CD8-positive, alpha-beta memory T cell (primary cell): ENCODE results near the gene LY86. TPM values are rescaled to one million over a fixed set of nuclear protein-coding genes. Genes with fewer than 3 reads are reported as not detected.

Experiments
- CTCF ChIA-PET: fragments of 350-600 bp; sonication (Branson Sonifier 250); formaldehyde crosslinking; loops from one replicate; lab custom pipeline; 2021; ENCODE audit warnings: antibody characterized with exemption; lab: Charles Lee
- POLR2A ChIA-PET: fragments of 350-600 bp; sonication (Branson Sonifier 250); formaldehyde crosslinking; loops from one replicate; lab custom pipeline; 2021; ENCODE audit warnings: antibody characterized with exemption; lab: Charles Lee
- DNase-seq, 5 donors: peaks; one replicate each; pipeline versions ENCODE4 v3.0.0 to v3.0.0-alpha.2; 2020 to 2022; ENCODE audit warnings: mixed read lengths in 1 of 5
- H3K27ac ChIP-seq: one replicate; pipeline ENCODE4 v1.7.0; 2013; ENCODE audit warnings: low read depth, mild to moderate bottlenecking, low read length, moderate library complexity
- H3K27me3 ChIP-seq: 2 replicates; pipeline ENCODE4 v1.7.0; 2013; ENCODE audit warnings: low read length, mild to moderate bottlenecking; ENCODE audit not compliant: insufficient read depth, poor library complexity, severe bottlenecking
- H3K36me3 ChIP-seq: 2 replicates; pipeline ENCODE4 v1.7.0; 2013; ENCODE audit warnings: mild to moderate bottlenecking, low read length, moderate library complexity; ENCODE audit not compliant: insufficient read depth
- H3K4me1 ChIP-seq: 2 replicates; pipeline ENCODE4 v1.7.0; 2013; ENCODE audit warnings: mild to moderate bottlenecking, low read length, moderate library complexity; ENCODE audit not compliant: insufficient read depth
- H3K4me3 ChIP-seq: 2 replicates; pipeline ENCODE4 v1.7.0; 2013; ENCODE audit warnings: mild to moderate bottlenecking, low read length
- H3K9me3 ChIP-seq: 2 replicates; pipeline ENCODE4 v1.7.0; 2013; ENCODE audit warnings: mild to moderate bottlenecking, low read length
- H3K27ac Mint-ChIP-seq, 8 donors: one replicate each; pipeline ENCODE4 v1.8.0; 2020 to 2021; ENCODE audit warnings: mixed read lengths in 8 of 8, mild to moderate bottlenecking in 6 of 8, inconsistent platforms in 3 of 8, moderate library complexity in 3 of 8
- H3K27me3 Mint-ChIP-seq, 2 donors: one replicate each; pipeline ENCODE4 v1.8.0; 2020 to 2021; ENCODE audit warnings: mixed read lengths in 2 of 2, mild to moderate bottlenecking in 1 of 2, moderate library complexity in 1 of 2
- H3K36me3 Mint-ChIP-seq, 3 donors: one replicate each; pipeline ENCODE4 v1.8.0; 2020 to 2021; ENCODE audit warnings: mixed read lengths in 3 of 3, inconsistent platforms in 1 of 3, mild to moderate bottlenecking in 1 of 3
- H3K4me1 Mint-ChIP-seq, 3 donors: one replicate each; pipeline ENCODE4 v1.8.0; 2020 to 2021; ENCODE audit warnings: mixed read lengths in 3 of 3, inconsistent platforms in 1 of 3, mild to moderate bottlenecking in 1 of 3
- H3K4me3 Mint-ChIP-seq, 7 donors: one replicate each; pipeline ENCODE4 v1.8.0; 2020 to 2021; ENCODE audit warnings: mixed read lengths in 7 of 7, mild to moderate bottlenecking in 6 of 7, moderate library complexity in 4 of 7, inconsistent platforms in 2 of 7
- H3K9me3 Mint-ChIP-seq, 5 donors: one replicate each; pipeline ENCODE4 v1.8.0; 2020 to 2022; ENCODE audit warnings: mixed read lengths in 5 of 5, mild to moderate bottlenecking in 3 of 5, moderate library complexity in 2 of 5, inconsistent platforms in 1 of 5
- polyA plus RNA-seq: library from polyadenylated mRNA; unstranded; fragments of 300-500 nt; fragmentation: Illumina TruSeq; gene quantifications from one replicate; pipeline ENCODE4 v1.2.3, GENCODE V29; 2021
- total RNA-seq, 2 experiments: library from RNA; stranded (reverse); gene quantifications; one replicate each; pipeline ENCODE4 v1.2.3, GENCODE V29; 2021

Gene LY86
- total and polyA plus RNA-seq, 3 experiments from 2014 or later: 0.31 to 2.4 (median 0.53) TPM

DNA sequence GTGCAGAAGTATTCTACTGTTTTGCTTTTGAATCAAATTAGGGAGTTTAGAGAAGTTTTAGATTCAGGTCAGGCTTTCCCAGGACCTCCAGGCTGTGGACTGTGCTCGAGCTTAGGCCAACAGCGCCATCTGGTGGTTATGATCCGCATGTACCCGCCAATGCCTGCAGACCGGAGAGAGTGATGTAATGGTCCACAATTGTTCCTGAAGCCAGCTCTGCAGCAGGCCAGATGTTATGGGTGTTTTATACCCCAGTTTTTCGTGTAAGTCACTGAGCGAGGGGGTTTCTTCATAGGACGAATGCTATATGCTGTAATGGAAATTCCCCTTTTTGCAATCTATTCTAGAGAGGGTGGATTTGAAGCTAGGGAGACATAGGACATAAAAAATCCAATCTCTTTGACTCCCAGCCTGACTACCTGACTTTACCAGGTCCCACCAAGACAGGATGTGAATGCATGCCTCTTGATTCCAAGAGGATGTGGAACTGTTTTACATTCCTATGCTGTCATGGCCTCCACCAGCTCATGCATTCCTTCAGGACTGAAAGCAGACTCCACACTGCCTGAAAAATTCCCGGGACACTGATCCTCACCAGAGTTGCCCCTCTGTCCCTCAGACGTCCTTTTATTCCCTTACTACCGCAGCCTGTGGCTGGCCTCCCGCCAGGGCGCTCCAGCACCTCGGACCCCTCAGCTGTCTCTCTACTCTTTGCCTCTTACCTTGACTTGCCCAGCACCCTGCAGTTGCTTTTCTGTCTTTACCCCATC, 41.2 kb upstream of the LY86 start:
- peaks cover 25% of the 10 kb centered on the region for H3K27me3 ChIP-seq
- no peaks in the 10 kb centered on the region for H3K36me3 Mint-ChIP-seq
- CTCF ChIA-PET: interaction anchor here (0.7 to 3.1 kb wide), 25 partner anchors 8 to 1406 kb away, joined by 3 to 34 read pairs (median 4); no protein-coding TSS in a partner anchor
- peaks cover 43 to 50% of the 10 kb centered on the region in 2 donors for H3K27me3 Mint-ChIP-seq
- peak overlapping the region in 1 of 8 donors; percentile 20 for H3K27ac Mint-ChIP-seq
- H3K36me3 ChIP-seq: no peaks in the 10 kb centered on the region
- DNase-seq: peak; percentile 59 to 85 (median 70)
- peaks cover 5 to 14% (median 7%) of the 10 kb centered on the region in 3 donors for H3K4me1 Mint-ChIP-seq
- no peaks in the 10 kb centered on the region for H3K9me3 ChIP-seq
- H3K4me3 Mint-ChIP-seq: peak overlapping the region; percentile 0 to 88 (median 78)
- H3K27ac ChIP-seq: no peak overlapping the region
- H3K4me3 ChIP-seq: peak overlapping the region; percentile 52
- no peaks in the 10 kb centered on the region for H3K4me1 ChIP-seq
- POLR2A ChIA-PET: interaction anchor here (0.6 kb wide), 1 partner anchor 651 kb away, joined by 7 read pairs; no protein-coding TSS in a partner anchor
- H3K9me3 Mint-ChIP-seq: peaks cover 0 to 2% (median 0%) of the 10 kb centered on the region in 5 donors

DNA sequence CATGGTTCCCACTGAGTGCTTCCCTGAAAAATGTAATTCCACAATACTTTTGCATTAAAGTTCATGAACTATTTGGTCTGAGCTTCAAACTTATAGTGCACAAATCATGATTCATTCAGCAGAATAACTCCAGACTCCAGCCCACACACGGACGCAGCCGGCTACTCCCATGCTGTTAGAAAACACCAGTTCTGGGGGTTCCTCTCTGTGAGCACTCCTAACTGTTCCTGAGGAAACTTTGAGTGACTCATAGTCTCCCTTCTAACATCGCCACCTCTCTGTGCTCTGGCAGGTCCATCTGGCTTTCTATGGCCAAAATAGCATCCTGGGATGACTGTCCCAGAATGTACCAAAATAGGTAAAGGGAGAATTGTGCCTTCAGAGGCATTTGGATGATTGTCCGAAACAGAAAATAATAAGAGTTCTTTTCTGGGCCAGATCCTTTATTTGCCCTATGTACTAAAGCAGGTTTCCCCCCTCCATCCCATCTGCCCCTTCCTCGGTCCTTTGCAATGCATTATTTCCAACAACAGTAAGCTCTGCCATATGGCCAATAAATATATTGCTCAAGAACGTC, 32.3 kb upstream of the LY86 start:
- Mint-ChIP-seq H3K36me3 (peaks cover 0 to 2% (median 0%) of the 10 kb centered on the region in 3 donors), H3K27ac (no peak overlapping the region), H3K27me3 (peaks cover 0 to 1% of the 10 kb centered on the region in 2 donors), H3K4me3 (no peak overlapping the region), H3K9me3 (no peaks in the 10 kb centered on the region), H3K4me1 (peaks cover 1 to 3% (median 3%) of the 10 kb centered on the region in 3 donors)
- DNase-seq: no peak
- ChIA-PET POLR2A (no interaction called here), CTCF (interaction anchor here (0.7 to 2.9 kb wide), 14 partner anchors 10 to 687 kb away, joined by 3 to 18 read pairs (median 4); no protein-coding TSS in a partner anchor)
- no peaks in the 10 kb centered on the region for H3K27me3 ChIP-seq
- H3K36me3 ChIP-seq: no peaks in the 10 kb centered on the region
- no peak overlapping the region for H3K27ac ChIP-seq
- H3K4me1 ChIP-seq: peaks cover 3% of the 10 kb centered on the region
- H3K9me3 ChIP-seq: no peaks in the 10 kb centered on the region
- no peak overlapping the region for H3K4me3 ChIP-seq

DNA sequence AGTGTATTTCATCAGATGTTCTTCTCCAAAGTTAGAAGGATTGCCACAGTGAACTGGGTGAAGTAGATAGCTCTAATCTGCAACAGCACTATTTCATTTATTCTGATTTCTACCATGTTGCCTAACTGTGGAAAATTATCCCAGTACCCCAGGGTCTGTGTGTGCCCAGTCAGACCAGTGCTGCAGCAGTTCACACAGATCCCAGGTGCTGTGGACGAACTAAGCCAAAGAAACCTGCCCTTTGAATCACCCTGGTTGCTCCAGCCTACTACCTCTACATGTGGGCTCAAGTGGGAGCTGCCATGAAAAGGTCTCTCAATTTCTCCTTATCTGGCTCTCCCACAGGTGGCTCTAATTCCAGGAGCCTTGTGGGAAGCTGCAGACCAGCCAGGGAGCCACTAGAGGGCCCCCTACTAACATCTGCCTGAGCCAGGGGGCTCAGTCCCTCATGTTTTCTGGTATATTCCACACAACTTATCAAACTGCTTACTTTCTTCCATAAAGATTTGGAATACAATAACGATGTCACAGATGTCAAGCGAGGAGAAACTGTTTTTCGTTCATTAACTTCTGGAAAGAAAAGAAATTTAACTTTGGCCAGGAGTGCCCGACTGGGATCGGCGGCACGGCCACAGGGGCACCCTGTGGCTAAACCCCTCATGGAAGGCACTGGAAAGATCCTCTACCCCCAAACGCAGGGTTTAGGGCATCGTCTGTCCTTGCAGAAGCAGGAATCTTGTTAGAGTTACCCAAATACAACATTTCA, 31.6 kb upstream of the LY86 start:
- no peak overlapping the region for H3K4me3 Mint-ChIP-seq
- no peaks in the 10 kb centered on the region for H3K36me3 ChIP-seq
- H3K27me3 ChIP-seq: no peaks in the 10 kb centered on the region
- no peaks in the 10 kb centered on the region for H3K9me3 Mint-ChIP-seq
- H3K27me3 Mint-ChIP-seq: peaks cover 0 to 1% of the 10 kb centered on the region in 2 donors
- H3K27ac ChIP-seq: no peak overlapping the region
- H3K4me3 ChIP-seq: no peak overlapping the region
- H3K9me3 ChIP-seq: no peaks in the 10 kb centered on the region
- peaks cover 0 to 3% (median 2%) of the 10 kb centered on the region in 3 donors for H3K36me3 Mint-ChIP-seq
- ChIA-PET POLR2A (interaction anchor here (0.6 kb wide), 1 partner anchor 57 kb away, joined by 5 read pairs; no protein-coding TSS in a partner anchor), CTCF (interaction anchor here (0.7 to 2.9 kb wide), 13 partner anchors 11 to 686 kb away, joined by 3 to 18 read pairs (median 4); no protein-coding TSS in a partner anchor)
- DNase-seq: peak in 3 of 5 donors; percentile 28 to 64 (median 49)
- H3K4me1 ChIP-seq: peaks cover 3% of the 10 kb centered on the region
- H3K27ac Mint-ChIP-seq: no peak overlapping the region
- peaks cover 3% of the 10 kb centered on the region in 3 donors for H3K4me1 Mint-ChIP-seq

DNA sequence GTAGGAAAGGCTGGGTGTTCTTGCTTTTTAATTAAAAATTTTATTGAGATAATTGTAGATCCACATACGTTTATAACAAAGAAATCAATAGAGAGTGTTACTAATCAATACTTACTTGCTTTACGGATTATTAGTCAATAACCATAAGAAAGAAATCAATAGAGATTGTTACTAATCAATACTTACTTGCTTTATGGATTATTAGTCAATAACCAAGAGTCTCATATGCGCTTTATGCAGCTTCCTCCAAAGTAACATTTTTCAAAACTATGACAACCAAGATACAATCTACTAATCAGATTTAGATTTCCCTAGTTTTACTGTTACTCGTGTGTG, 31.0 kb upstream of the LY86 start:
- DNase-seq: no peak
- H3K27ac Mint-ChIP-seq: no peak overlapping the region
- peaks cover 0 to 9% (median 2%) of the 10 kb centered on the region in 3 donors for H3K36me3 Mint-ChIP-seq
- Histone ChIP-seq H3K27me3 (no peaks in the 10 kb centered on the region), H3K9me3 (no peaks in the 10 kb centered on the region), H3K27ac (no peak overlapping the region), H3K36me3 (no peaks in the 10 kb centered on the region), H3K4me1 (peaks cover 3% of the 10 kb centered on the region), H3K4me3 (no peak overlapping the region)
- POLR2A ChIA-PET: interaction anchor here (0.6 kb wide), 1 partner anchor 56 kb away, joined by 5 read pairs; no protein-coding TSS in a partner anchor
- no peak overlapping the region for H3K4me3 Mint-ChIP-seq
- H3K27me3 Mint-ChIP-seq: peaks cover 0 to 1% of the 10 kb centered on the region in 2 donors
- peaks cover 3% of the 10 kb centered on the region in 3 donors for H3K4me1 Mint-ChIP-seq
- H3K9me3 Mint-ChIP-seq: no peaks in the 10 kb centered on the region
- CTCF ChIA-PET: interaction anchor here (1.0 to 2.9 kb wide), 7 partner anchors 11 to 686 kb away, joined by 3 to 18 read pairs (median 4); no protein-coding TSS in a partner anchor

DNA sequence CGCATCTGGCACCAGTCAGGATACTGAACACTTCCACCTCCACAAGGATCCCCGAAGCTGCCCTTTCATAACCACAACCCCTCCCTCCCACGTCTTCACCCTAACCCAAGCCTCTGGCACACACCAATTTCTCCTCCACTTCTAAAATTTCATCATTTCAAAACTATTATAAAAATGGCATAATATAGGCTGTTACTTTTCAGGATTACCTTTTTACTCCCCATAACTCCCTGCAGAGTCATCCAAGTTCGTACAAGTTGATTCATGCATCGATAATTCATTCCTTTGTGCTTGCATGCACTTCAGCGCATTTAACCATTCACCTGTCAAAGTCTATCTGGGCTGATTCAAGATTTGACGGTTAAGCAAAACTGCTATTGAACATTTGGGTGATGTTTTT, 30.6 kb upstream of the LY86 start:
- Mint-ChIP-seq H3K27ac (peak overlapping the region in 1 of 8 donors; percentile 4), H3K4me1 (peaks cover 3% of the 10 kb centered on the region in 3 donors)

DNA sequence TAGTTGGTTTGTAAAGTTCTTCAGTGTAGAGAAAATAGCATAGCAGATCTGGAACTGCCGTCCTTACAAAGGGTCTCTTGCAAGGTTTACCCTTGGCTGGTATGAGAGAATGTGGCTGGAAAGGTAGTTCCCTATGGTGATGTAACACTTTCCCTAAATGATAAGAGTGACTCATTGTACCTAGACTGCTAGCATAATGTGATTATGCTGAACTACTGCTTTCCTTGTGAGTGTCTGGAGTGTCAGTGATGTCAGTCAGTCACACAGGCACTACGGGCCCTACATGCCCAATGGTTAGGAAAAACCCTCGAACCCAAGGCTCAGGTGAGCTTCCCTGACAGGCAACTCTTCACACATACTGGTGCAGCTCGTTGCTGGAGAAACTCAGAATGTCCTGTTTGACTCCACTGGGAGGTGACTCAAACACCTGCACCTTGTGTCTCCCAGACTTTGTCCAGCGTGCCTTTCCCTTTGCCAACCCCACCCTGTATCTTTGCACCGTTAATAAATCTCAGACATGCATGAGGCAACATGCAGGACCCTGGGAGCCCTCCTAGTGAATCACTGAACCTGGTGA, 28.4 kb upstream of the LY86 start:
- H3K36me3 ChIP-seq: no peaks in the 10 kb centered on the region
- CTCF ChIA-PET: interaction anchor here (1.0 kb wide), 1 partner anchor 23 kb away, joined by 3 read pairs; no protein-coding TSS in a partner anchor
- no peaks in the 10 kb centered on the region for H3K9me3 ChIP-seq
- H3K27ac Mint-ChIP-seq: peak overlapping the region in 1 of 8 donors; percentile 6
- no peak overlapping the region for H3K4me3 Mint-ChIP-seq
- H3K36me3 Mint-ChIP-seq: peaks cover 0 to 11% (median 0%) of the 10 kb centered on the region in 3 donors
- no peaks in the 10 kb centered on the region for H3K27me3 ChIP-seq
- H3K27me3 Mint-ChIP-seq: no peaks in the 10 kb centered on the region
- no peaks in the 10 kb centered on the region for H3K9me3 Mint-ChIP-seq
- no peak overlapping the region for H3K27ac ChIP-seq
- no peak overlapping the region for H3K4me3 ChIP-seq
- no peak for DNase-seq
- H3K4me1 ChIP-seq: peaks cover 3% of the 10 kb centered on the region
- peaks cover 6 to 10% (median 8%) of the 10 kb centered on the region in 3 donors for H3K4me1 Mint-ChIP-seq
- POLR2A ChIA-PET: no interaction called here

More for the DNA sequence above, 30.6 kb upstream of the LY86 start:
- no peaks in the 10 kb centered on the region for H3K27me3 ChIP-seq
- Mint-ChIP-seq H3K4me3 (no peak overlapping the region), H3K9me3 (no peaks in the 10 kb centered on the region), H3K36me3 (peaks cover 0 to 11% (median 2%) of the 10 kb centered on the region in 3 donors), H3K27me3 (peaks cover 0 to 1% of the 10 kb centered on the region in 2 donors)
- H3K9me3 ChIP-seq: no peaks in the 10 kb centered on the region
- peaks cover 3% of the 10 kb centered on the region for H3K4me1 ChIP-seq
- DNase-seq: no peak
- ChIA-PET CTCF (interaction anchor here (0.7 to 2.9 kb wide), 4 partner anchors 12 to 77 kb away, joined by 3 to 18 read pairs (median 4); no protein-coding TSS in a partner anchor), POLR2A (no interaction called here)
- no peaks in the 10 kb centered on the region for H3K36me3 ChIP-seq
- no peak overlapping the region for H3K27ac ChIP-seq
- H3K4me3 ChIP-seq: no peak overlapping the region

DNA sequence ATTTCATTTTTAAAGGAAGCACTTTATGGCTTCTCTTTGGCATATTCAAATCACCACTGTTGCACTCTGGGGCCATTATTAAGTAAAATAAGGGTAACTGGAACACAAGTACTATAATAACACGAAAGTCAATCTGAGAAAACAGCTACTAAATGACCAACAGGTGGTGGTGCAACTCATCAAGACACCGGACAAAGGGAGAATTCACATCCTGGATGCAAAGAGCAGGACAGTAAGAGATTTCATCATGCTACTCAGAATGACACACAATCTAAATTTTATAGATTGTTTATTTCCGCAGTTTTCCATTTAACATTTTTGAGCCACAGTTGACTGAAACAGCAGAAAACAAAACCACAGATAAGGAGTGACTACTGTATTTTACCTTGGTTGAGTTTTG, 27.6 kb upstream of the LY86 start:
- ChIA-PET CTCF (interaction anchor here (1.0 kb wide), 1 partner anchor 22 kb away, joined by 3 read pairs; no protein-coding TSS in a partner anchor), POLR2A (no interaction called here)
- Histone ChIP-seq H3K27me3 (no peaks in the 10 kb centered on the region), H3K4me1 (peaks cover 3% of the 10 kb centered on the region), H3K27ac (no peak overlapping the region), H3K9me3 (no peaks in the 10 kb centered on the region), H3K4me3 (no peak overlapping the region), H3K36me3 (no peaks in the 10 kb centered on the region)
- Mint-ChIP-seq H3K36me3 (peaks cover 0 to 11% (median 0%) of the 10 kb centered on the region in 3 donors), H3K27me3 (no peaks in the 10 kb centered on the region), H3K4me3 (no peak overlapping the region), H3K27ac (no peak overlapping the region), H3K4me1 (peaks cover 6 to 10% (median 8%) of the 10 kb centered on the region in 3 donors), H3K9me3 (no peaks in the 10 kb centered on the region)
- DNase-seq: no peak
